ENCODE measurements around the gene NUP133.

DNA sequence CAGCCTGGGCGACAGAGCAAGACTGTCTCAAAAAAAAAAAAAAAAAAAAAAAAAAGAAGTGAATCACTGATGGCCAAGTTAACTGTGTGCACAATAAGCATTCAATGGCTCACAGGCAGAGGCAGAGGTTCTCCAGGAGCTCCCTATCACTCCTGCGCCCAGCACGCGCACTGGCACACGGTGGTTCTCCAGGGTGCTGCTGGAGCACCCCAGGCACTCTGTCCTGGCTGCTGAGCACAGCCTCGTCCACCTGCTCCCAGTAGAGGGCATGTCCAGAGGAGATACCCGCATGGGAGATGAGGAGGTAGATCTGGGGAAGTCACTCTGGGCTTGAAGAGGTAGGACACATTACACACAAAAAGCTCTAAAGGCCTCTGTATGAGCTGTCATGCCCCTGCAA, 21.5 kb upstream of the NUP133 start:
- TF ChIP-seq, protein P1, sequence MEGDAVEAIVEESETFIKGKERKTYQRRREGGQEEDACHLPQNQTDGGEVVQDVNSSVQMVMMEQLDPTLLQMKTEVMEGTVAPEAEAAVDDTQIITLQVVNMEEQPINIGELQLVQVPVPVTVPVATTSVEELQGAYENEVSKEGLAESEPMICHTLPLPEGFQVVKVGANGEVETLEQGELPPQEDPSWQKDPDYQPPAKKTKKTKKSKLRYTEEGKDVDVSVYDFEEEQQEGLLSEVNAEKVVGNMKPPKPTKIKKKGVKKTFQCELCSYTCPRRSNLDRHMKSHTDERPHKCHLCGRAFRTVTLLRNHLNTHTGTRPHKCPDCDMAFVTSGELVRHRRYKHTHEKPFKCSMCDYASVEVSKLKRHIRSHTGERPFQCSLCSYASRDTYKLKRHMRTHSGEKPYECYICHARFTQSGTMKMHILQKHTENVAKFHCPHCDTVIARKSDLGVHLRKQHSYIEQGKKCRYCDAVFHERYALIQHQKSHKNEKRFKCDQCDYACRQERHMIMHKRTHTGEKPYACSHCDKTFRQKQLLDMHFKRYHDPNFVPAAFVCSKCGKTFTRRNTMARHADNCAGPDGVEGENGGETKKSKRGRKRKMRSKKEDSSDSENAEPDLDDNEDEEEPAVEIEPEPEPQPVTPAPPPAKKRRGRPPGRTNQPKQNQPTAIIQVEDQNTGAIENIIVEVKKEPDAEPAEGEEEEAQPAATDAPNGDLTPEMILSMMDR (conservative IDR thresholded peaks at IDR 0.05): no peak
- no peak for TF ChIP-seq ZFX (IDR thresholded peaks at IDR 0.05)
